Large intestine (tissue), 3 donors: ENCODE results near the gene FHOD3. TPM values are rescaled to one million over a fixed set of nuclear protein-coding genes. Genes with fewer than 3 reads are reported as not detected.
A peak's percentile ranks its signal among the peaks of the same experiment; 100 is the strongest.
"Not testable (repeated sequence)": the region's sequence is repeated elsewhere in the genome, so short reads cannot be mapped to it uniquely, and the experiment has no call there.

Source experiments
- DNase-seq, 2 donors: peaks; one replicate each; pipeline versions ENCODE4 v3.0.0 to v3.0.0-alpha.2; 2013
- H3K27ac ChIP-seq: one replicate; pipeline ENCODE4 v1.5.1; 2013; ENCODE audit warnings: low read length
- H3K27me3 ChIP-seq: 2 replicates; pipeline ENCODE4 v1.6.1; 2013; ENCODE audit warnings: low read length; ENCODE audit not compliant: control insufficient read depth, insufficient read depth
- H3K36me3 ChIP-seq: 2 replicates; pipeline ENCODE4 v1.6.1; 2013; ENCODE audit warnings: low read length; ENCODE audit not compliant: control insufficient read depth, insufficient read depth
- H3K4me1 ChIP-seq: one replicate; pipeline ENCODE4 v1.6.1; 2013; ENCODE audit warnings: low read length; ENCODE audit not compliant: control insufficient read depth, insufficient read depth
- H3K4me3 ChIP-seq: one replicate; pipeline ENCODE4 v1.5.1; 2013; ENCODE audit warnings: low read length
- H3K9me3 ChIP-seq: one replicate; pipeline ENCODE4 v1.6.1; 2013; ENCODE audit warnings: mild to moderate bottlenecking, low read depth, low read length, moderate library complexity; ENCODE audit not compliant: control insufficient read depth
- WGBS: methylation state at CpG from one replicate; pipeline ENCODE4 v1.1.5; 2013; ENCODE audit warnings: low lambda C conversion rate; ENCODE audit not compliant: insufficient coverage; 5-methylcytosine and 5-hydroxymethylcytosine counted together
- polyA plus RNA-seq: library from polyadenylated mRNA; unstranded; fragments of 120-200 nt; gene quantifications from one replicate; pipeline ENCODE4 v1.2.1, GENCODE V29; 2013

The FHOD3 gene
- polyA plus RNA-seq, 1 donor, result 10.5 TPM

GRCh38 chr18:36458306-36458705, 160.8 kb downstream of the FHOD3 start:
- Histone ChIP-seq H3K27me3 (peaks cover 18% of the 10 kb centered on the region), H3K36me3 (no peaks in the 10 kb centered on the region), H3K9me3 (no peaks in the 10 kb centered on the region), H3K4me1 (no peaks in the 10 kb centered on the region), H3K4me3 (no peak overlapping the region), H3K27ac (no peak overlapping the region)
- no CpG with 5 or more reads among the region's 1 CpG for WGBS
- DNase-seq, result no peak

- Histone ChIP-seq H3K4me1 (no peaks in the 10 kb centered on the region), H3K27me3 (peaks cover 18% of the 10 kb centered on the region), H3K4me3 (no peak overlapping the region), H3K36me3 (no peaks in the 10 kb centered on the region), H3K27ac (no peak overlapping the region), H3K9me3 (no peaks in the 10 kb centered on the region)
- WGBS, result no CpG with 5 or more reads among the region's 4 CpGs
- DNase-seq, result no peak
Measured at GRCh38 chr18:36459203-36459602, 161.7 kb downstream of the FHOD3 start.

DNA sequence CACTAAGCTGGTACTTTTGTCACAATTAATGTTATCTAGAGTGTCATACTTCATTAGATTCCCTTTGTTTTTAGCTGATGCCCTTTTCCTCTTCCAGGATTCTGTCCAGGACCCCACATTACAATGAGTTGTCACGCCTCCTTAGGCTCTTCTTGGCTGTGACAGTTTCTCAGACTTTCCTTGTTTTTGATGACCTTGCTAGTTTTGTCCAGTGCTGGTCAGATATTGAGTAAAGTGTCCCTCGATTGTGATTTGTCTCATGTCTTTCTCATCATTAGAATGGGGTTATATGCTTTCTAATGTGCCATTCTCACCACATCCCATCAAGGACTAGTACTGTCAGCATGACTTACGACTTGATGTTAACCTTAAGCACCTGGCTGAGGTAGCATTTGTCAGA, 162.3 kb downstream of the FHOD3 start:
- Histone ChIP-seq H3K36me3 (no peaks in the 10 kb centered on the region), H3K9me3 (no peaks in the 10 kb centered on the region), H3K27me3 (peaks cover 15% of the 10 kb centered on the region), H3K4me1 (no peaks in the 10 kb centered on the region), H3K27ac (no peak overlapping the region), H3K4me3 (no peak overlapping the region)
- WGBS, result no CpG with 5 or more reads among the region's 3 CpGs
- no peak for DNase-seq

GRCh38 chr18:36460324-36460850, 162.9 kb downstream of the FHOD3 start:
- no peak for DNase-seq
- H3K9me3 ChIP-seq, result no peaks in the 10 kb centered on the region
- no peaks in the 10 kb centered on the region for H3K36me3 ChIP-seq
- WGBS, result no CpG with 5 or more reads among the region's 2 CpGs
- H3K27ac ChIP-seq, result no peak overlapping the region
- no peaks in the 10 kb centered on the region for H3K4me1 ChIP-seq
- H3K27me3 ChIP-seq, result peaks cover 12% of the 10 kb centered on the region
- no peak overlapping the region for H3K4me3 ChIP-seq

DNA sequence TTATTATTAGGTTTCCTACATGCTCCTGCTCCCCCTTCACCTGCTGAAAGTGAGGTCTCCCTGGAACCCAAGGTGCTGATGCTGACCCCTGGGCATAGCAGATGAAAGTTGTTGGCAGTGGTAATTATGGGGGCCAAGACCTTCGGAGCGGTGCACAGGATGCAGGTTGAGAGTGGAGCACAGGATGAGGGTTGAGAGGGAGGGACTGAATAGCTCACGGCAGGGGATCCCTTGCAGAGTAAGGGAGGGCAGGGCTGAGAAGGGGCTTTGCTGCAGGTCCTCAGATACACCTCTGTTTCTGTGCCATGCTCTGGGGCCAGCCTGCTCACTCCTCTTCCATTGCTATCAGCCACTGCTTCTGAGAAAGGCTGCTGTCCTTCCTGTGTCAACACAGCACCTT, 163.3 kb downstream of the FHOD3 start:
- Histone ChIP-seq H3K36me3 (no peaks in the 10 kb centered on the region), H3K27me3 (peaks cover 8% of the 10 kb centered on the region), H3K27ac (no peak overlapping the region), H3K4me3 (no peak overlapping the region), H3K9me3 (no peaks in the 10 kb centered on the region), H3K4me1 (no peaks in the 10 kb centered on the region)
- DNase-seq, result no peak
- WGBS, result no CpG with 5 or more reads among the region's 3 CpGs

- Histone ChIP-seq H3K4me3 (no peak overlapping the region), H3K9me3 (no peaks in the 10 kb centered on the region), H3K4me1 (no peaks in the 10 kb centered on the region), H3K27ac (no peak overlapping the region), H3K27me3 (peaks cover 6% of the 10 kb centered on the region), H3K36me3 (no peaks in the 10 kb centered on the region)
- DNase-seq, result no peak
- no CpG with 5 or more reads among the region's 1 CpG for WGBS
Measured at GRCh38 chr18:36461551-36461987, 164.1 kb downstream of the FHOD3 start.

DNA sequence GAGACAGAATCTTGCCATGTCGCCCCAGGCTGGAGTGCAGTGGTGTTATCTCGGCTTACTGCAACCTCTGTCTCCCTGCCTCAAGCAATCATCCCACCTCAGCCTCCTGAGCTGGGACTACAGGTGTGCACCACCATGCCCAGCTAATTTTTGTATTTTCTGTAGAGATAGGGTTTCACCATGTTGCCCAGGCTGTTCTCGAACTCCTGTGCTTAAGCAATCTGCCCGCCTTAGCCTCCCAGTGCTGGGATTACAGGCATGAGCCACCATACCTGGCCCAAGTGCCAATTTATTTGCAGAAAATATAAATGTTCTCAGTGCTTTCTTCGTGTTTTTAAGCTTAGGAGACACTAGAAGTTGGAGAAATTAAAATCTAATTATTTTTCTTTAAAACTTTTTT, 166.0 kb downstream of the FHOD3 start:
- DNase-seq, H3K27me3 ChIP-seq, H3K4me1 ChIP-seq, H3K4me3 ChIP-seq, H3K9me3 ChIP-seq, H3K36me3 ChIP-seq, H3K27ac ChIP-seq: not testable (repeated sequence)
- WGBS, result 65% methylated on average over 2 of the region's 5 CpGs

DNA sequence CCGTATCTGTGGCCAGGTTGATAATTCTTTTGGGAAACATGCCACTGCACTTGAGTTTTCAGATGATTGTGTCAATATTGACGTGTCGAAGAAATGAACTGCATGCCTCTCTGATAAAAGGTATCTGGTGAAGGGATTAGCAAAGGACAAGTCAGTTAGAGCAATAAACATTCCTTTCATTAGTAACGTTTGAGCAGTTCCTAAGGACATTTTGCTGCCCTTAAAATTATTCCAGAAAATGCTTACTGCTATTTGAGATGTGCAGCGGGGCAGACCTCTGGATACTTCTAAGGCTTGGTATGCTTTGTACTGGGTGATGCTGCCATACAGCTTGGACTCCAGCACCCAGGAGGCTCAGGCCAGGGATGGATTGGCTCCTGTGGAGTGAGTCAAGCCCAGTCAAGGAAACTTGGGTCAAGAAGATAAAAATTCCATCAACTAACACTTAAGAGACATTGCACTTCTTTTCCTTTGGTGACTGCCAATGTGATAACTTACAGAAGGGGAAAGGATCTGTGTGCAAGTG, 166.7 kb downstream of the FHOD3 start:
- no peaks in the 10 kb centered on the region for H3K36me3 ChIP-seq
- H3K27me3 ChIP-seq, result peaks cover 6% of the 10 kb centered on the region
- no peaks in the 10 kb centered on the region for H3K9me3 ChIP-seq
- peak in 1 of 2 donors; percentile 19 for DNase-seq
- no CpG with 5 or more reads among the region's 5 CpGs for WGBS
- no peak overlapping the region for H3K4me3 ChIP-seq
- no peaks in the 10 kb centered on the region for H3K4me1 ChIP-seq
- H3K27ac ChIP-seq, result no peak overlapping the region

- no peak for DNase-seq
- WGBS, result no CpG with 5 or more reads among the region's 6 CpGs
- H3K27ac ChIP-seq, result no peak overlapping the region
Measured at GRCh38 chr18:36465276-36465675, 167.8 kb downstream of the FHOD3 start.

DNA sequence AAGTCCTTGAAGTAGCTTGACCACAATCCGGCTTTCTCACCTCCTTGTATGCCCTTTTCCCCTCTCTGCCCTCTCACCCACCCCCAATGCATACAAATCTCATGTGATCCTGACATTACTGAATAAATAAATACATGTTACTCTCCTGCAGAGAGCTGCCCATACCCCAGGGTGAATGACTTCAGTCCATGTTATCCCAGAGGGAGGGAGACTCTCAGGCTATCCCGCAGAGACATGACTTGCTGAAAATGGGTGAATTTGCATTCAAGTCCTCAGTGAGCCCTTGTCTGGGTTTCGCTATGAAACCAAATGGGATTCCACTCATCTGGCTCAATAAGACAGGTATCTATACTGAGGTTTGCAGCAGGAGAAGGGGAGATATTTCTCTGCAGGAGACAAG, 168.5 kb downstream of the FHOD3 start:
- no peaks in the 10 kb centered on the region for H3K4me1 ChIP-seq
- DNase-seq, result no peak
- no peaks in the 10 kb centered on the region for H3K9me3 ChIP-seq
- WGBS, result 100% methylated on average over 1 of the region's 3 CpGs
- H3K27me3 ChIP-seq, result peaks cover 4% of the 10 kb centered on the region
- no peaks in the 10 kb centered on the region for H3K36me3 ChIP-seq
- no peak overlapping the region for H3K27ac ChIP-seq
- H3K4me3 ChIP-seq, result no peak overlapping the region

More at GRCh38 chr18:36465276-36465675, 167.8 kb downstream of the FHOD3 start:
- H3K9me3 ChIP-seq, result no peaks in the 10 kb centered on the region
- no peaks in the 10 kb centered on the region for H3K36me3 ChIP-seq
- H3K4me1 ChIP-seq, result no peaks in the 10 kb centered on the region
- no peak overlapping the region for H3K4me3 ChIP-seq
- H3K27me3 ChIP-seq, result peaks cover 6% of the 10 kb centered on the region

DNA sequence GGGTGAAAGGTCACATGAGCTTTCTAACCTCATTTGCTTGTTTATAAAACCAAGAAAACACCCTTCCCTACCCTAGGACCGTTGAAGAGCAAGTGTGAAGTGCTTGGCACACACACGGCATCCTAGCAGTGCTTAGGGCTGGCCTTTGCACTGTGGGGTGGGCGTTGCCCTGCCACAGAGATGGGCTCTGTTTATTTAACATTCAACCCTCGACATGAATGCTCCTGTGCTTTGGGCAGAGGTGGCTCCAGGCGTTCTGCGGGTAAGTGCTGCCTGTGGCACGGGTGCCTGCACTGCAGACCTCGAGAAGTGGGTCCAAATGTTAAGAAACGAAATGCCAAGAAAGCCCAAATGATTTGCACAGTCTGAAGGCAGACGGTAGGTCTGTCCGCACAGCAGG, 170.1 kb downstream of the FHOD3 start:
- no peaks in the 10 kb centered on the region for H3K36me3 ChIP-seq
- H3K27ac ChIP-seq, result no peak overlapping the region
- no CpG with 5 or more reads among the region's 11 CpGs for WGBS
- no peak for DNase-seq
- peaks cover 4% of the 10 kb centered on the region for H3K27me3 ChIP-seq
- no peak overlapping the region for H3K4me3 ChIP-seq
- H3K9me3 ChIP-seq, result no peaks in the 10 kb centered on the region
- H3K4me1 ChIP-seq, result no peaks in the 10 kb centered on the region
